Loucy (cell line): ENCODE results near the gene WHRN.

Experiments
- H2AFZ ChIP-seq: fragments of 200-600 bp; sonication (generic); 2 replicates; pipeline ENCODE4 v1.6.0; 2016; ENCODE audit warnings: antibody characterized with exemption, mild to moderate bottlenecking, low read length, moderate library complexity
- H3F3A ChIP-seq: fragments of 200-600 bp; 2 replicates; pipeline ENCODE4 v1.6.0; 2016; ENCODE audit warnings: antibody characterized with exemption, low read depth, mild to moderate bottlenecking
- H3K27me3 ChIP-seq: fragments of 200-600 bp; sonication (generic); 2 replicates; pipeline ENCODE4 v1.6.1; 2014; ENCODE audit warnings: low read length, mild to moderate bottlenecking; ENCODE audit not compliant: insufficient read depth, poor library complexity, severe bottlenecking
- H3K36me3 ChIP-seq: fragments of 200-600 bp; sonication (generic); 2 replicates; pipeline ENCODE4 v1.6.1; 2016; ENCODE audit warnings: low read length; ENCODE audit not compliant: insufficient read depth
- H3K4me1 ChIP-seq: fragments of 200-600 bp; sonication (generic); 2 replicates; pipeline ENCODE4 v1.5.1; 2014; ENCODE audit warnings: low read length, mild to moderate bottlenecking; ENCODE audit not compliant: insufficient read depth, poor library complexity, severe bottlenecking
- H3K4me2 ChIP-seq: fragments of 200-600 bp; sonication (generic); 2 replicates; pipeline ENCODE4 v1.6.0; 2014; ENCODE audit warnings: antibody characterized with exemption, low read length, low read depth, mild to moderate bottlenecking; ENCODE audit not compliant: poor library complexity, severe bottlenecking
- H3K4me3 ChIP-seq: fragments of 200-600 bp; sonication (generic); 2 replicates; pipeline ENCODE4 v1.5.1; 2014; ENCODE audit warnings: low read length, mild to moderate bottlenecking, mixed read lengths; ENCODE audit not compliant: poor library complexity, severe bottlenecking
- H3K79me2 ChIP-seq: fragments of 200-600 bp; sonication (generic); 2 replicates; pipeline ENCODE4 v1.6.1; 2014; ENCODE audit warnings: low read length; ENCODE audit not compliant: insufficient read depth
- H3K9ac ChIP-seq: fragments of 200-600 bp; sonication (generic); 2 replicates; pipeline ENCODE4 v1.6.0; 2014; ENCODE audit warnings: mild to moderate bottlenecking, low read depth, low read length, moderate library complexity; ENCODE audit not compliant: poor library complexity, severe bottlenecking
- H3K9me2 ChIP-seq: fragments of 200-600 bp; sonication (generic); replicated peaks from 2 replicates; pipeline ENCODE4 v1.6.1; 2016; ENCODE audit warnings: low read depth, low read length, mixed read lengths
- H3K9me3 ChIP-seq: fragments of 200-600 bp; sonication (generic); 2 replicates; pipeline ENCODE4 v1.6.1; 2014; ENCODE audit warnings: mild to moderate bottlenecking, antibody characterized with exemption, low read length, low read depth; ENCODE audit not compliant: insufficient read depth
- H4K20me1 ChIP-seq: fragments of 200-600 bp; sonication (generic); 2 replicates; pipeline ENCODE4 v1.6.0; 2014; ENCODE audit warnings: antibody characterized with exemption, low read length, mild to moderate bottlenecking; ENCODE audit not compliant: insufficient read depth, poor library complexity, severe bottlenecking
- EZH2phosphoT487 ChIP-seq: fragments of 200-600 bp; IDR thresholded peaks from 2 replicates; pipeline ENCODE4 v1.6.1; 2018; ENCODE audit warnings: antibody characterized with exemption, mild to moderate bottlenecking, moderate library complexity, borderline replicate concordance
- TF ChIP-seq, protein P1 (sequence below): fragments of 200-600 bp; sonication (generic); conservative IDR thresholded peaks from 2 replicates; pipeline ENCODE4 v1.5.1; 2014; ENCODE audit warnings: mild to moderate bottlenecking, antibody characterized with exemption, low read length

Gene WHRN

DNA sequence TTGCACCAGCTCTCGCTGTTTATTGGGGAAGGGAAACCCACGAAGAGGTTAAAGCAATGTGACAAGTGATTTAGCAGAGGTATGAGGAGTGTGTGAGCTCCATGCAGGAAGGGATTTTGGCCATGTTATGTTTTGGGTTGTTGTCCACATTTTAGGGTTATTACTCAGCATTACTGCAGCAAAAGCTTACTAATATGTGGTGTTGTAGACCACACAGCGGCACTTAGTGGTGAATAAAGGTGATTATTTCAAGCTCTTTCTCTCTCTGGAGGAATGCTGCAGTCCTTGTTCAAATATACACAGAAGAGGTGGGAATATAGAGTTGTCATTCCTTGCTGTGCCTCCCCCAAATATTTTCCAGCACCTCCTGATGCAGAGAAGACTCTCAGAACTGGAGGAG is 87.8 kb downstream of the WHRN start:
- no peak for TF ChIP-seq EZH2phosphoT487
- TF ChIP-seq, protein P1, sequence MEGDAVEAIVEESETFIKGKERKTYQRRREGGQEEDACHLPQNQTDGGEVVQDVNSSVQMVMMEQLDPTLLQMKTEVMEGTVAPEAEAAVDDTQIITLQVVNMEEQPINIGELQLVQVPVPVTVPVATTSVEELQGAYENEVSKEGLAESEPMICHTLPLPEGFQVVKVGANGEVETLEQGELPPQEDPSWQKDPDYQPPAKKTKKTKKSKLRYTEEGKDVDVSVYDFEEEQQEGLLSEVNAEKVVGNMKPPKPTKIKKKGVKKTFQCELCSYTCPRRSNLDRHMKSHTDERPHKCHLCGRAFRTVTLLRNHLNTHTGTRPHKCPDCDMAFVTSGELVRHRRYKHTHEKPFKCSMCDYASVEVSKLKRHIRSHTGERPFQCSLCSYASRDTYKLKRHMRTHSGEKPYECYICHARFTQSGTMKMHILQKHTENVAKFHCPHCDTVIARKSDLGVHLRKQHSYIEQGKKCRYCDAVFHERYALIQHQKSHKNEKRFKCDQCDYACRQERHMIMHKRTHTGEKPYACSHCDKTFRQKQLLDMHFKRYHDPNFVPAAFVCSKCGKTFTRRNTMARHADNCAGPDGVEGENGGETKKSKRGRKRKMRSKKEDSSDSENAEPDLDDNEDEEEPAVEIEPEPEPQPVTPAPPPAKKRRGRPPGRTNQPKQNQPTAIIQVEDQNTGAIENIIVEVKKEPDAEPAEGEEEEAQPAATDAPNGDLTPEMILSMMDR = no peak
- Histone ChIP-seq H3K79me2 (no peaks in the 10 kb centered on the region), H3F3A (no peaks in the 10 kb centered on the region), H4K20me1 (no peaks in the 10 kb centered on the region), H2AFZ (peak overlapping the region; percentile 45; the same call in 1 of the 2 replicates), H3K9me3 (no peaks in the 10 kb centered on the region), H3K27me3 (no peaks in the 10 kb centered on the region), H3K4me3 (no peak overlapping the region), H3K36me3 (no peaks in the 10 kb centered on the region), H3K4me1 (peaks cover 4% of the 10 kb centered on the region), H3K9ac (no peak overlapping the region), H3K4me2 (no peak overlapping the region), H3K9me2 (no peaks in the 10 kb centered on the region)

DNA sequence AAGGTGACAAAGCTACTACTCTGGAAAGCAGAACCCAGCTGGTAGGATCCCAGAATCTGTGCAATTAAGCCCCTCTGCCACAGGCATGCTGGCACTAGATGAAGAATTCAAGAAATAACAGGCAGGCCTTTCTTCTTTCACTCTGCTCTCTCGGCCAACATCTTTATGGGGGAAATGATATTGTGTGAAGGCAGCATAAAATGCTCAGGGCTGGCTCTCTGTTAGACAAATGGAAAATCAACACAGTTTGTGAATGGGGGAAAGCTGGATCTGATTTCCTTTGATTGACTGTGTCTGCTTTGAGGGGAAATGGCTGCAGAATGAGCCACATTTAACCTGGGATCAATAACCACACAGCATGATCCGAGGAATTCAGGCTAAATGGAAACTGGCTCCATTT is 88.4 kb downstream of the WHRN start:
- Histone ChIP-seq H3K36me3 (no peaks in the 10 kb centered on the region), H2AFZ (peak overlapping the region; percentile 45; the same call in 1 of the 2 replicates), H4K20me1 (no peaks in the 10 kb centered on the region), H3K79me2 (no peaks in the 10 kb centered on the region), H3K27me3 (no peaks in the 10 kb centered on the region), H3K4me1 (peaks cover 4% of the 10 kb centered on the region), H3F3A (no peaks in the 10 kb centered on the region), H3K9me2 (no peaks in the 10 kb centered on the region), H3K4me3 (no peak overlapping the region), H3K4me2 (no peak overlapping the region), H3K9ac (no peak overlapping the region), H3K9me3 (no peaks in the 10 kb centered on the region)
- TF ChIP-seq EZH2phosphoT487 = no peak
- TF ChIP-seq, protein P1 = no peak

DNA sequence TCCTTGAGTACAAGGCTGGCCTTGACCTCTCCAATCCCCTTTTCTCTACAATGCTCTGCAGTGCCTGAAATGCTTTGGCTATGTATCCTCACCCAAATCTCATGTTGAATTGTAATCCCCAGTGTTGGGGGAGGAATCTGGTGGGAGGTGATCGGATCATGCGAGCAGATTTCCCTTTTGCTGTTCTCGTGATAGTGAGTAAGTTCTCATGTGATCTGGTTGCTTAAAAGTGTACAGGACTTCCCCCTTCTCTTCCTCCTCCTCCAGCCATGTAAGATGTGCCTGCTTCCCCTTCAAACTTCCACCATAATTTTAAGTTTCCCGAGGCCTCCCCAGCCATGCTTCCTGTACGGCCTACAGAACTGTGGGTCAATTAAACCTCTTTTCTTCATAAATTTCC is 89.0 kb downstream of the WHRN start:
- no peaks in the 10 kb centered on the region for H3K36me3 ChIP-seq
- H3K4me1 ChIP-seq = peaks cover 4% of the 10 kb centered on the region
- no peak overlapping the region for H3K4me2 ChIP-seq
- no peaks in the 10 kb centered on the region for H3K9me2 ChIP-seq
- no peaks in the 10 kb centered on the region for H3K79me2 ChIP-seq
- no peak overlapping the region for H3K4me3 ChIP-seq
- H3F3A ChIP-seq = no peaks in the 10 kb centered on the region
- no peaks in the 10 kb centered on the region for H4K20me1 ChIP-seq
- H3K9ac ChIP-seq = no peak overlapping the region
- no peak overlapping the region for H2AFZ ChIP-seq
- TF ChIP-seq, protein P1 = no peak
- TF ChIP-seq EZH2phosphoT487 = no peak
- H3K9me3 ChIP-seq = no peaks in the 10 kb centered on the region
- no peaks in the 10 kb centered on the region for H3K27me3 ChIP-seq
